IMR-90 (cell line): ENCODE results near the gene DPP10. TPM values are rescaled to one million over a fixed set of nuclear protein-coding genes. Genes with fewer than 3 reads are reported as not detected.

Experiments
- ATAC-seq: fragments of 200-7000 bp; cut with Tn5 transposase; 2 replicates; pipeline ENCODE4 v1.9.1; 2020; ENCODE audit warnings: low read depth, mild to moderate bottlenecking, moderate library complexity
- BruUV-seq: library from RNA; stranded (reverse); fragments of 400-500 nt; replicated peaks from 2 replicates; lab custom pipeline; 2021; lab: Mats Ljungman, UMichigan
- CTCF ChIA-PET: fragments of 300-600 bp; formaldehyde crosslinking; extraction: SDS; loops from one replicate; lab custom pipeline; 2021; ENCODE audit warnings: antibody characterized with exemption; lab: Yijun Ruan, JAX
- POLR2A ChIA-PET: fragments of 300-600 bp; sonication (Branson Sonifier 250); formaldehyde crosslinking; loops from one replicate; lab custom pipeline; 2022; ENCODE audit warnings: antibody characterized with exemption; ENCODE audit not compliant: unreplicated experiment; lab: Charles Lee
- DNase-seq: peaks from one replicate; pipeline ENCODE4 v3.0.0; 2013
- H2AFZ ChIP-seq: replicated peaks from 2 replicates; pipeline ENCODE3; 2013; ENCODE audit warnings: low read length, mild to moderate bottlenecking; ENCODE audit not compliant: poor library complexity
- H2AK5ac ChIP-seq: 2 replicates; pipeline ENCODE4 v1.6.1; 2013; ENCODE audit warnings: low read depth, low read length, inconsistent platforms
- H2AK9ac ChIP-seq: replicated peaks from 2 replicates; pipeline ENCODE3; 2013; ENCODE audit warnings: mild to moderate bottlenecking, low read depth, low read length, moderate library complexity; ENCODE audit not compliant: poor library complexity
- H2BK120ac ChIP-seq: 2 replicates; pipeline ENCODE4 v1.6.1; 2013; ENCODE audit warnings: low read depth, low read length, inconsistent platforms
- H2BK15ac ChIP-seq: 3 replicates; pipeline ENCODE4 v1.6.1; 2013; ENCODE audit warnings: low read depth, low read length, inconsistent platforms
- H2BK20ac ChIP-seq: 2 replicates; pipeline ENCODE4 v1.6.1; 2013; ENCODE audit warnings: low read depth, mild to moderate bottlenecking, inconsistent platforms, low read length, moderate library complexity
- H2BK5ac ChIP-seq: 2 replicates; pipeline ENCODE4 v1.6.1; 2013; ENCODE audit warnings: mild to moderate bottlenecking, low read depth, low read length, inconsistent platforms; ENCODE audit not compliant: poor library complexity, severe bottlenecking
- H3K14ac ChIP-seq: replicated peaks from 2 replicates; pipeline ENCODE4 v1.6.1; 2013; ENCODE audit warnings: low read depth, low read length, inconsistent platforms
- H3K18ac ChIP-seq: 2 replicates; pipeline ENCODE4 v1.6.1; 2013; ENCODE audit warnings: low read depth, low read length, control low read depth
- H3K23ac ChIP-seq: 2 replicates; pipeline ENCODE4 v1.6.1; 2013; ENCODE audit warnings: low read depth, low read length, inconsistent platforms
- H3K27ac ChIP-seq: 2 replicates; pipeline ENCODE4 v1.5.1; 2013; ENCODE audit warnings: mild to moderate bottlenecking, control low read depth, low read length; ENCODE audit not compliant: insufficient read depth
- H3K27me3 ChIP-seq: 2 replicates; pipeline ENCODE4 v1.6.1; 2013; ENCODE audit warnings: low read length; ENCODE audit not compliant: control insufficient read depth, insufficient read depth
- H3K36me3 ChIP-seq: 2 replicates; pipeline ENCODE4 v1.6.1; 2013; ENCODE audit warnings: low read length, mixed read lengths; ENCODE audit not compliant: control insufficient read depth, insufficient read depth
- H3K4ac ChIP-seq: 2 replicates; pipeline ENCODE4 v1.6.1; 2013; ENCODE audit warnings: low read depth, low read length, inconsistent platforms
- H3K4me1 ChIP-seq: 2 replicates; pipeline ENCODE4 v1.6.1; 2013; ENCODE audit warnings: low read length, mixed read lengths; ENCODE audit not compliant: control insufficient read depth, insufficient read depth
- H3K4me2 ChIP-seq: 2 replicates; pipeline ENCODE4 v1.6.1; 2013; ENCODE audit warnings: low read depth, mild to moderate bottlenecking, control low read depth, low read length, moderate library complexity
- H3K4me3 ChIP-seq: 2 replicates; pipeline ENCODE4 v1.5.1; 2013; ENCODE audit warnings: low read depth, mild to moderate bottlenecking, control low read depth, low read length, moderate library complexity; ENCODE audit not compliant: insufficient read depth
- H3K56ac ChIP-seq: 2 replicates; pipeline ENCODE4 v1.6.1; 2013; ENCODE audit warnings: low read length, inconsistent platforms; ENCODE audit not compliant: insufficient read depth; ENCODE audit errors: extremely low read depth
- H3K79me1 ChIP-seq, 2 experiments: 2 replicates each; pipeline ENCODE4 v1.6.1; 2013; ENCODE audit warnings: low read length in 2 of 2, inconsistent platforms in 1 of 2, low read depth in 1 of 2
- H3K9ac ChIP-seq: 2 replicates; pipeline ENCODE4 v1.6.1; 2013; ENCODE audit warnings: low read depth, low read length, control low read depth
- H3K9me1 ChIP-seq: 2 replicates; pipeline ENCODE4 v1.6.1; 2013; ENCODE audit warnings: low read length, inconsistent platforms; ENCODE audit not compliant: insufficient read depth
- H3K9me3 ChIP-seq: 2 replicates; pipeline ENCODE4 v1.6.1; 2013; ENCODE audit warnings: low read length; ENCODE audit not compliant: control insufficient read depth, insufficient read depth
- H4K20me1 ChIP-seq: 2 replicates; pipeline ENCODE4 v1.6.1; 2013; ENCODE audit warnings: low read length, inconsistent platforms; ENCODE audit not compliant: insufficient read depth
- H4K5ac ChIP-seq: 2 replicates; pipeline ENCODE4 v1.6.1; 2013; ENCODE audit warnings: mild to moderate bottlenecking, low read depth, low read length, control low read depth
- H4K8ac ChIP-seq, 2 experiments: 2 replicates each; pipeline ENCODE4 v1.6.1; 2013; ENCODE audit warnings: low read depth in 2 of 2, low read length in 2 of 2, control low read depth in 1 of 2, inconsistent platforms in 1 of 2
- H4K91ac ChIP-seq: 2 replicates; pipeline ENCODE4 v1.6.1; 2013; ENCODE audit warnings: low read depth, low read length, inconsistent platforms; ENCODE audit not compliant: insufficient read depth
- BHLHE40 ChIP-seq: fragments of 150-350 bp; IDR thresholded peaks from 2 replicates; pipeline ENCODE4 v1.6.1; 2016; ENCODE audit warnings: mild to moderate bottlenecking, low read depth, low read length
- CTCF ChIP-seq: conservative IDR thresholded peaks from 2 replicates; pipeline ENCODE4 v1.5.1; 2012; ENCODE audit warnings: mild to moderate bottlenecking, low read depth, low read length, improper control_type of control experiment
- ELK1 ChIP-seq: fragments of 150-350 bp; IDR thresholded peaks from 2 replicates; pipeline ENCODE4 v1.6.1; 2016; ENCODE audit warnings: low read depth, mild to moderate bottlenecking, low read length, moderate library complexity, borderline replicate concordance
- FOS ChIP-seq: fragments of 150-350 bp; IDR thresholded peaks from 2 replicates; pipeline ENCODE4 v1.6.1; 2016; ENCODE audit warnings: low read depth, low read length
- MAFK ChIP-seq: IDR thresholded peaks from 2 replicates; pipeline ENCODE4 v1.6.1; 2012; ENCODE audit warnings: low read depth, low read length, improper control_type of control experiment
- MAZ ChIP-seq: IDR thresholded peaks from 2 replicates; pipeline ENCODE4 v1.6.1; 2012; ENCODE audit warnings: low read depth, mild to moderate bottlenecking, low read length, improper control_type of control experiment, moderate library complexity, borderline replicate concordance
- MXI1 ChIP-seq: IDR thresholded peaks from 2 replicates; pipeline ENCODE4 v1.6.1; 2012; ENCODE audit warnings: low read depth, mild to moderate bottlenecking, low read length, moderate library complexity, borderline replicate concordance
- NFE2L2 ChIP-seq: fragments of 150-350 bp; IDR thresholded peaks from 2 replicates; pipeline ENCODE4 v1.6.1; 2016; ENCODE audit warnings: low read depth, mild to moderate bottlenecking, low read length
- POLR2A ChIP-seq: IDR thresholded peaks from 2 replicates; pipeline ENCODE4 v1.6.1; 2012; ENCODE audit warnings: mild to moderate bottlenecking, low read depth, low read length
- RAD21 ChIP-seq: IDR thresholded peaks from 2 replicates; pipeline ENCODE4 v1.6.1; 2012; ENCODE audit warnings: low read length, improper control_type of control experiment
- RCOR1 ChIP-seq: IDR thresholded peaks from 2 replicates; pipeline ENCODE4 v1.6.1; 2012; ENCODE audit warnings: mild to moderate bottlenecking, low read length, improper control_type of control experiment; ENCODE audit not compliant: insufficient replicate concordance
- RFX5 ChIP-seq: IDR thresholded peaks from 2 replicates; pipeline ENCODE4 v1.8.0; 2012; ENCODE audit warnings: low read depth, mild to moderate bottlenecking, low read length, moderate library complexity
- SMC3 ChIP-seq: fragments of 150-350 bp; IDR thresholded peaks from 2 replicates; pipeline ENCODE4 v1.6.1; 2016; ENCODE audit warnings: low read depth, mild to moderate bottlenecking, antibody characterized with exemption, low read length, moderate library complexity
- USF2 ChIP-seq: fragments of 150-350 bp; IDR thresholded peaks from 2 replicates; pipeline ENCODE4 v1.6.1; 2017; ENCODE audit warnings: mild to moderate bottlenecking, antibody characterized with exemption, low read length, low read depth
- WGBS, 2 experiments: methylation state at CpG; one replicate each; pipeline versions ENCODE4 v1.1.5 to v1.1.7; 2013; ENCODE audit warnings: missing lambda C conversion rate in 2 of 2; ENCODE audit not compliant: insufficient read length in 1 of 2; ENCODE audit errors: extremely low coverage in 2 of 2; 5-methylcytosine and 5-hydroxymethylcytosine counted together
- dilution Hi-C: fragments of 300-500 bp; cut with HindIII; formaldehyde crosslinking; loops from one replicate; pipeline ENCODE4 v1.14.3; 2018; ENCODE audit warnings: low sequenced_read_pairs; ENCODE audit not compliant: unreplicated experiment
- in situ Hi-C: fragments of 300-500 bp; cut with MboI; formaldehyde crosslinking; loops from 3 replicates; pipeline ENCODE4 v1.14.3; 2019; ENCODE audit warnings: low sequenced_read_pairs, inconsistent platforms, mixed read lengths
- intact Hi-C: fragments of 100-400 bp; cut with micrococcal nuclease; formaldehyde crosslinking; loops from 2 replicates; pipeline ENCODE4 v1.10.0; 2022
- polyA plus RNA-seq, 3 experiments: library from polyadenylated mRNA; depleted of rRNA; stranded (reverse); fragments of >200 nt; gene quantifications; 2 replicates each; pipeline ENCODE4 v1.2.3, GENCODE V29; 2012; ENCODE audit warnings: low replicate concordance in 1 of 3
- total RNA-seq: library from RNA; depleted of rRNA; stranded (reverse); fragments of >200 nt; gene quantifications from 2 replicates; pipeline ENCODE4 v1.2.3, GENCODE V29; 2012

DPP10 gene
- total and polyA plus RNA-seq, 2 of the 4 experiments (the other 2 are of a cell fraction), result not detected

DNA sequence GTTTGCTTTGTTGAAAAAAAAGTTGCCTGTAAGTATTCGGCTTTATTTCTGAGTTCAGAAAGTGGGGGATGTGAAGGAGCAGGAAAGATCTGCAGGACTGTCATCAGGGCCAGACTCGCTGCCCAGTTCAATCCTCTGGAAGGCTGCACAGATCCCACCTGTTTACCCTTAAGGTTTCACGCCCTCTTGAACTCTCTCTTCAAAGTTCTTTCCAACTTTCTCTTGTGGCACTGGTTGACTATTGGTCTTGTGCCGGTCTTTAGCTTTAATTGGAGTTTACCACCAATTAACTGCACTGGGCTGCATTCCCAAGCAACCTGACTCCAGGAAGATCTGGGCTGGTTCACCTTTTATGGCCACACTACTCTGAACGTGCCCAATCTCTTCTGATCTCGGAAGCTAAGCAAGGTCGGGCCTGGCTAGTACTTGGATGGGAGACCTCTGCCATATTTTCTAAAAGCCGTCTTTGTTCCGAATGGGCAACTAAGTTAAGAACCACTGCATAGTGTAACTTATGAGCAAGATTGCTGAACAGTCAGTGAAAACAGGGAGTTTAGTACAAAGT is 495.0 kb downstream of the DPP10 start:
- CTCF ChIA-PET, result no interaction called here
- in situ Hi-C loops, result no loop called here
- no CpG with 5 or more reads among the region's 9 CpGs for WGBS, 2 experiments

More for the DNA sequence above, 495.0 kb downstream of the DPP10 start:
- Histone ChIP-seq H3K9ac (no peak overlapping the region), H3K4me3 (no peak overlapping the region), H3K4me1 (no peaks in the 10 kb centered on the region), H4K5ac (no peak overlapping the region), H2BK120ac (no peak overlapping the region), H2BK15ac (no peak overlapping the region), H3K27ac (no peak overlapping the region), H4K8ac (no peak overlapping the region), H3K56ac (no peak overlapping the region), H3K14ac (no peak overlapping the region), H2BK20ac (no peak overlapping the region), H3K36me3 (no peaks in the 10 kb centered on the region), H2AK9ac (no peak overlapping the region), H4K91ac (no peak overlapping the region), H3K4me2 (no peak overlapping the region), H3K18ac (no peak overlapping the region), H2AK5ac (no peak overlapping the region), H3K23ac (no peak overlapping the region), H2BK5ac (no peak overlapping the region), H4K20me1 (no peaks in the 10 kb centered on the region), H3K4ac (no peak overlapping the region), H3K9me3 (peaks cover 4% of the 10 kb centered on the region), H3K9me1 (no peaks in the 10 kb centered on the region), H2AFZ (no peak overlapping the region), H3K79me1 (no peaks in the 10 kb centered on the region), H3K27me3 (no peaks in the 10 kb centered on the region)
- TF ChIP-seq NFE2L2 (no peak), USF2 (no peak), MXI1 (no peak), MAFK (no peak), ELK1 (no peak), MAZ (no peak), RFX5 (no peak), RAD21 (no peak), BHLHE40 (no peak), CTCF (no peak), RCOR1 (no peak), FOS (no peak), SMC3 (no peak), POLR2A (no peak)
- POLR2A ChIA-PET, result no interaction called here
- no TSS peak for BruUV-seq
- intact Hi-C loops (no loop called here), dilution Hi-C loops (no loop called here)
- DNase-seq, result no peak
- no peak for ATAC-seq
